ENCODE measurements around the gene CAMK2B.

CAMK2B gene

DNA sequence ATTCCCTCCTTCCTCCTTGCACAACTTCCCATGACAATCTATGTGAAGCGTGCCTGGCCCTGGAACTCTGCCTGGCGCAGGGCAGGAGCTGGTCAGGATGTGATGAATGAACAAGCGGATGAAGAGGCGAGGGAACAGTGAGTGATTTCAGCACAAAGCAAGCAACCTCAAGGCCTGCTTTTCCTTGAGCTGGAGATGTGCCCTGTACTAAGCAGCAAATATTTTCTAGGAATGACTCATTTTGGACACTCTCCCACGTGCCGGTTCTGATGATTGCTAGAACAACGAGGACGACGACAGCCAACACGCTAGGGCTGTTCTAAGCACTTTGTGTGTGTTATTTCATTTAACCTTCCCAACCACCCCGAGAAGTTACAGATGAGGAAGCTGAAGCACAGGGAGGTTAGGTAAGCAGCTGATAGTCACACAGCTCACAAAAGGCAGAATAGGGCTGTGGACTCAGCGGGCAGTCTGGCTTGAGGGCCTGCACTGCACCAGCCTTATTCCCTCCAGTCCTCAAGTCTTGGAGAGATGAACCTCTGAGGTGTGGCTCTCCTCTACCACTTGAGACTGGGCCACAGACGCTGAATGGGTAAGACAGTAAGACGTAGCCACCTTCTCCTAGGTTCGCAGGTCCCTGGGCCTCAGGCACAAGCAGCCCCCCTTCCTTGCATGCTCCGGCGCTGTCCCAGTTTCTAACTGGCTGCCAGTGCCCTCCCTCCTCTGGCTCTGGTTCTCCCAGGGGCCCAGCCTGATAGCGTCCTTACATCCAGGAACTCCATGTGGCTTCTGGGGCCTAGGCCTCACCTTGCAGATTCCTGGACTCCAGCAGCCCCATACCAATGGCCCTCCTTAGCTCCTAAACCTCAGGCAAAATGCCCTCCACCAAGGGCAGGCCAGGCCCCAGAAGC lies 65.6 kb downstream of the CAMK2B start:
- in situ Hi-C loops (cut with HindIII; ENCODE audit: low sequenced_read_pairs): no loop called here

- in situ Hi-C loops (cut with HindIII; ENCODE audit: low sequenced_read_pairs): no loop called here
These were observed 66.4 kb downstream of the CAMK2B start for GRCh38 chr7:44258865-44259546.

DNA sequence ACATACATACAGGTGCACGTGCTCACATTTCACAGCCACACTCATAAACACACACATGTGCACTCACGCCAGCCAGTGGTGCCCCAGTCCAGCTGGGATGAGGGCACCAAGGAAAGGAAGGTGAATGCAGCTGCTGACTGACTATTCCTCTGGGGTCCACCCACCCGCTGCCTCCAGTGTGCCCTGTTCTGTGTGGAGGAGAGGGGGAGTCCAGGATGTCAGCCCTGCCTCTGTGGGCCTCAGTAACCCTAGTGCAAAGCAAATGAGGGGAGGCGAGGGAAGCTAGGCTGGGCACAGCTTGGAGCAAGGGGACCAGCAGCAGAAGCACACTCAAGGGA lies 67.0 kb downstream of the CAMK2B start:
- in situ Hi-C loops (cut with HindIII; ENCODE audit: low sequenced_read_pairs): no loop called here

DNA sequence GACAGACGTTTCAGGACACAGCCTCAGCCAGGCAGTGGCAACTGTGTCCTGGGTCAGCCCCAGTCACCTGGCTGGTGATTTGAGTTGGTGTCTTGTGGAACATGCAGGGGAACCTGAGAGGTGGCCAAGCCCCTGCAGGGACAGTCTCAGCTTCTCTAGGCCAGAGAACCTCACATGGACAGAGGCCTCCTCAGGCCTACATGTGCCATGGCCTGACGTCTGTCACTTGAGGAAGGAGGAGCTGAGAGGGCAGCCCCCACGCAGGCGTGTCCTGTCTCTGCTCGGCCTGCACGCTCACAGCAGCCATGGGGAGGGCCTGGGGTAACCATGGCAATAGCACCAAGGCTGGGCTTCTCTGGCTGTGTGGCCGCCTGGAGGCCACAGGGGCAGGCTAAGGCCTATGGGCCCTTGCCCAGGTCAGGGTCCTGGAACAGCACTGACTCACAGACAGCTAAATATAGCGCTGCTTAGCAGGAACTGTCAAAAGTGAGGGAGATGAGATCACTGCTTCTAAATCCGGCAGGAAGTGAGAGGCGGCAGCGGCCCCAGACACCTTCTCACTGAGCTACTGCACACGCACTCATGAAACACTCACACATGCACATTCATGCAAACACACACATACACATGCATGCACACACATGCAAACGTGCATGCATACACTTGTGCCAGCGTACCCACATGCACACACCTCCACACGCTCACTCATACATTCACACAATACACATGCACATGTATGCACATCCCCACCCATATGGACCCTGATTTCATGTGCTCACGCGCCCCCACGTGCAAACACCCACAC lies 67.6 kb downstream of the CAMK2B start:
- in situ Hi-C loops (cut with HindIII; ENCODE audit: low sequenced_read_pairs): no loop called here

DNA sequence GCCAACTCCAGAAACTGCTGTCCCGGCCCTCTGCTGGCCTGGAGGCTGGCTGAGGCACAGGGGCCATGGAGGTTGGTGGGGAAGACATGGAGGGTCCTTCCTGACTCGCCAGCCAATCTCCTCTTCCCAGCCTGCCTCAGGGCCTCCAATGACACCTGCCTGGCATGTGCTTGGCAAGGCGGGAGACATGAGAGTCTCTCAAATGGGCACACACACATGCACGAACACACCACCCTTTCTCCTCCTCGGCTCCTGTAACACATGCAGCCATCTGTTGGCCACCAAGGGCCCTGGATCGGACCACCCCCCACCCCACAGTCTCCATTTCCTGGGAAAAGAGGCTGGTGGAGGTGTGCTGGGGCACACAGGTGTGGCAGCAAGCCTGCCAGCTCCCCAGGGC lies 68.2 kb downstream of the CAMK2B start:
- in situ Hi-C loops (cut with HindIII; ENCODE audit: low sequenced_read_pairs): no loop called here

DNA sequence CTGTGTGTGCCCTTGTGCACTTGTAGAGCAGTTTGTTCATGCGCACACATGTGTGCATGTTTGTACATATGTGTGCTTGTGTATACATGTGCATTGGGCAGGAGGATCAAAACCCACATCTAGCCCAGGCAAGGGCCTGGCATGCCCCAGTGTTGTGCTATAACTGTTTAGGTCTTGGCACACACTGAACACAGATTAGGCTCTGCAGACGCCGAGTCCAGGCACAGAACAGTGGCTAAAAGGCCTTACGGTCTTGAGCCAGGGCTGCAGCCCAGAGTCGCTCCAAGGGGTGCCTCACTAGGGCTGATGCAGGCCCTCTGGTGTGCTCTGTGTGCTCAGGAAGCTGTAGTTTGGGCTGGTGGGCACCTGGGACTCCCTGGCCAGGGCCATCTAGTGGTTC lies 68.9 kb downstream of the CAMK2B start:
- in situ Hi-C loops (cut with HindIII; ENCODE audit: low sequenced_read_pairs): no loop called here

DNA sequence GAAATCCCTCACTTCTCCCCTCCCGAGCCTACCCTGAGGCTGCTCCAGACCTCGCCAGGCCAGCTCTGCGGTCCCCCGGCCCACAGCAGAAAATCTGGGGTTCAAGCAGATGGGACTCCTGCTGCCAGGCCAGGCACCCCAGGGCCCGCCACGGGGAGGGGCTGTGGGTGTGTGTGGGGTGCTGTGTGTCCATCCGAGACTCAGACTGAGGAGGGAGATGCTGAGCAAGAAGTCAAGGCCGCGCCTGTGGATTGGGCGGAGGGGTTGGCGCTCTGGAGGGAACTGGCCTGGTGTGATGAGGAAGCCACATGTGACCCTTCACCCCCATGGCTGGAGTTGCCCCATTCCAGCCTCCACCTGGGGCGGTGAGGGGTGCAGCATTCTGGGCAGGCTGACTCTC lies 73.5 kb downstream of the CAMK2B start:
- in situ Hi-C loops (cut with HindIII; ENCODE audit: low sequenced_read_pairs): no loop called here

DNA sequence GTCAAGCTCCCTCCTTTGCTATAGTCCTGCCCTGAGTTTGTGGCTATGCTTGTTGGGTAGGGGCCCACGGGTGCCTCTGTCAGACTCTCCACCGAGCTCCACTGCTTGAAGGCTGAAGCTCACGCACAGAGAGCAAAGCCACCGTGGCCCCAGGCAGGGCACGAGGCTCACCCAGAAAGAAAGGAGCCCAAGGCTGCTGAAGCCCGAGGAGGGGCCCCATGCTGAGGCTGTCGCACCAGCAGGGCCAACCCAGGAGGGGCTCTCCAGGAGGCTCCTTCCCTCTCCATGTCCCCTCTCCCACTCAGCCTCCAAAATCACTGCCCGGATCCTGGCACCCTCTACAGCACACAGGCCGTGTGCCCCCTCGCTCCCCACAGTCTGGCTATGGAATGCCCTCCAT lies 74.1 kb downstream of the CAMK2B start:
- in situ Hi-C loops (cut with HindIII; ENCODE audit: low sequenced_read_pairs): no loop called here

GRCh38 chr7:44249639-44250234 lies 75.7 kb downstream of the CAMK2B start:
- in situ Hi-C loops (cut with HindIII; ENCODE audit: low sequenced_read_pairs): loop anchor here (5.0 to 10.0 kb wide), 2 partner anchors 38 to 215 kb away; no protein-coding TSS in a partner anchor

- in situ Hi-C loops (cut with HindIII; ENCODE audit: low sequenced_read_pairs): loop anchor here (5.0 to 10.0 kb wide), 2 partner anchors 39 to 217 kb away; no protein-coding TSS in a partner anchor
These were observed 77.3 kb downstream of the CAMK2B start for GRCh38 chr7:44247868-44248651.

DNA sequence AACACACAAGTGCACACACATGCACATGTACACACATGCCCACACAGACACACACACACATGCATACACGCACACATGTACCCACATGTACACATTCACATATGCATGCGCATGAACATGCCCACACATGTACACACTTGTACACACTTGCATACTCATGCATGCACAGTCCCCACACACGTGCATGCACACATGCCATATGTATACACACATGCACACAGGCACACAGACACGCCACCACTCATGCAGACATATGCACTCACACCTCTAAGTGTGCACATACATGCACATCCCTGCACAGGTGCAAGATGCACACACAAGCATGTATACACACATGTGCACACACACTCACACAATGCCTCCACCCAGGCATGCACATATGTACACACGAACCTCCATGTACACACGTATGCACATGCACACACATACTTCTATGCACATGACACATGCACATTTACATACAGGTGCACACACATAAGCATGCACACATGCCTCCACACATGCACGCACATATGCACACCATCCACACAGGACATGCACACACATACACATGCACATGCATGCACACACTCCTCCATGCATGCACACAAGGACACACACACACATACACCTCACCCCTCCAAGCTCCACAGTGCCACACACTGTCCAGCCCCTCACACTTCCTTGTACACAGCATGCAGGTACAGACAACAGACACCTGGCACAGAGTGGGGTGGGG lies 78.8 kb downstream of the CAMK2B start:
- in situ Hi-C loops (cut with HindIII; ENCODE audit: low sequenced_read_pairs): loop anchor here (5.0 to 10.0 kb wide), 2 partner anchors 41 to 218 kb away; no protein-coding TSS in a partner anchor

- in situ Hi-C loops (cut with HindIII; ENCODE audit: low sequenced_read_pairs): loop anchor here (10.0 kb wide), 1 partner anchor 221 kb away; no protein-coding TSS in a partner anchor
These were observed 81.1 kb downstream of the CAMK2B start for GRCh38 chr7:44244282-44244681.

GRCh38 chr7:44242091-44242490 lies 83.3 kb downstream of the CAMK2B start:
- in situ Hi-C loops (cut with HindIII; ENCODE audit: low sequenced_read_pairs): loop anchor here (10.0 kb wide), 1 partner anchor 223 kb away; no protein-coding TSS in a partner anchor

GRCh38 chr7:44240983-44241510 lies 84.3 kb downstream of the CAMK2B start:
- in situ Hi-C loops (cut with HindIII; ENCODE audit: low sequenced_read_pairs): loop anchor here (10.0 kb wide), 1 partner anchor 224 kb away; no protein-coding TSS in a partner anchor

DNA sequence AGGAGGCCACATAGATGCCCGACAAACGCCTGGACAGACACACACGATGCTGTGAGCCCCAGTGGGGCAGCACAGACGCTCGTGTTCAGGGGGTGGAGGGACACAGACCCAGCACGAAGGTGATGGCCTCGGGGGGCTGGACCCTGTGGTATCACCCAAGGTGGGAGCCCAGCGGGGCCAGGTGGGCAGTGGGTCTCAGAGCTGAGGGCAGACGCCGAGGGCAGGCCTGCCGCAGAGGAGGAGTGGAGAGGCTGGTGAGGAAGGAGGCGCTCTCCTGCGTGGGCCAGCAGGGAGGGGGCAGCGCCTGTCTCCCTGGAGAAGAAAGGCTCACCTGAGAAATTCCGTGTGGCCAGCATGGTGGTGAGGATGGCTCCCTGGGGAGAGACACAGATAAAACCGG lies 85.0 kb downstream of the CAMK2B start:
- in situ Hi-C loops (cut with HindIII; ENCODE audit: low sequenced_read_pairs): loop anchor here (10.0 kb wide), 1 partner anchor 224 kb away; no protein-coding TSS in a partner anchor

DNA sequence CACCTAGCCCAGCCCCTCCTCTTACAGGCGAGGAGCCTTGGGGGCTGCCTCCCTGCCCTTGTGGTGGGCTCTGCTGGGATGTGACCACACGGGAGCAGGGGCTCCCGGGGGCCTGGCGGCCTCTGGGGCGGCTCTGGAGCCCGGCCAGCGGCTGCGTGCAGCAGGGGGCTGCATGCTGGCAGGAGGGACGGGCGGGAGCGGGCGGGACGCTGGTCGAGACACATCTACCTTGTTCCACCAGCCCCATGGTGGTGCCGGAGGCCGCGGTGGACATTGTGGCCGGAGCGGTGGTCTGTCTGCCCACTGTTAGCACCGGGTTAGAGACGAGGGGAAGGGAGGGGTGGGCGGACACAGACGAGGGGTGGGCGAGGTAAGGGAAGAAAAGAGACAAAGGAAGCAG lies 86.0 kb downstream of the CAMK2B start:
- in situ Hi-C loops (cut with HindIII; ENCODE audit: low sequenced_read_pairs): no loop called here

GRCh38 chr7:44238116-44238695 lies 87.2 kb downstream of the CAMK2B start:
- in situ Hi-C loops (cut with HindIII; ENCODE audit: low sequenced_read_pairs): no loop called here

DNA sequence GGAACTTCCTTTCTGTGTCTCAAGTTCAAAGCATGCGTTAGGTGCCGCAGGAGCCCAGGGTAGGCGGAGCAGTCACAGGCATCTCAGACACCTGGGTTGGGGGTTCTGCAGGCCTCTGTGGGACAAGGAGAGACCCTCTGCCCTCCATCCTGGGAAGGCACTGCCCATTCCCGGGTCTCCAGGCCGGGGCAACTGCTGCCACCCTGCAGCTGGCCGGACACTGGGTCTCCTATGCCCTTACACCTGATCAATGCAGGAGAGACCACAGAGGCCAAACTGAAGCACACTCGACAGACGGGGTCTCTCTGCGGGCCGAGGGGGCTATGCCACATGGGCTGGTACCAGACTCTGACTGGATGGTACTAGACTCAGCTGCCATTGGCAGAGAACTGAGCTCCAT lies 87.7 kb downstream of the CAMK2B start:
- in situ Hi-C loops (cut with HindIII; ENCODE audit: low sequenced_read_pairs): no loop called here

DNA sequence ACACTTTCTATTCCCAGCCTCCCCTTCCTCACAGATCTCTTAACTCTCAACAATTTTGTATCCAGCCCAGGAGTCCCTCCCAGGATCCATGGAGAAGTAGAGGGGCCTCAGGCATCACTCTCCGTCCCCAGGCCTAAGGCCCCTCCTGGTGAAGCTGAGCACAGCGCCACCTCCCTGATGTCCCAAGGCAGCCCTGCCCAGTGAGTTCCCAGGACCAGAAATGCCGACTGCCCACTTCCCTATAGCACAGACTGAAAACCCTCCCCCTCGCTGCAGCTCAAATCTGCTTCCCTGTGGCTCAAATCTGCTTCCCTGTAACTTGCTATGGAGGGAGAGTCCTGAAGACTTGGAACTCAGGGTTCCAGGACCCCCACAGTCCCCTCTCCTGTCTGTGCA lies 89.1 kb downstream of the CAMK2B start:
- in situ Hi-C loops (cut with HindIII; ENCODE audit: low sequenced_read_pairs): no loop called here
